ENCODE results near the gene BMPR1A. TPM values are rescaled to one million over a fixed set of nuclear protein-coding genes. Genes with fewer than 3 reads are reported as not detected.
A peak's percentile ranks its signal among the peaks of the same experiment; 100 is the strongest.

BMPR1A gene
- polyA plus RNA-seq, 1 donor (not counting 4 experiments of a cell fraction or from before 2014, with no cell fraction given), result 22.2 TPM

DNA sequence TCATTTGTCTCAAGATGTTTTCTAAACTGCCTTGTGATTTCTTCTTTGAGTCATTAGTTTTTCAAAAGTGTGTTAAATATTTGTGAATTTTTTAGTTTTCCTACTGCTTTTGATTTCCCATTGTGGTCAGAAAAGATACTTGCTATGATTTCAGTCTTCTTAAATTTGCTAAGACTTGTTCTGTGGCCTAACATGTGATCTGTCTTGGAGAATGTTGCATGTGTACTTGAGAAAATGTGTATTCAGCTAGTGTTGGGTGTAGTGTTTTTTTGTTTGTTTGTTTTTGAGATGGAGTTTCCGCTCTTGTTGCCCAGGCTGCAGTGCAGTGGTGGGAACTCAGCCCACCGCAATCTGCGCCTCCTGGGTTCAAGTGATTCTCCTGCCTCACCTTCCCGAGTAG lies 28.6 kb downstream of the BMPR1A start:
- H4K20me1 ChIP-seq (ENCODE audit: control insufficient read depth, extremely low read depth, insufficient read depth, low read length), result no peaks in the 10 kb centered on the region
- no peak for TF ChIP-seq EZH2 (IDR thresholded peaks at IDR 0.05; ENCODE audit: low read length)
- TF ChIP-seq, protein P1, sequence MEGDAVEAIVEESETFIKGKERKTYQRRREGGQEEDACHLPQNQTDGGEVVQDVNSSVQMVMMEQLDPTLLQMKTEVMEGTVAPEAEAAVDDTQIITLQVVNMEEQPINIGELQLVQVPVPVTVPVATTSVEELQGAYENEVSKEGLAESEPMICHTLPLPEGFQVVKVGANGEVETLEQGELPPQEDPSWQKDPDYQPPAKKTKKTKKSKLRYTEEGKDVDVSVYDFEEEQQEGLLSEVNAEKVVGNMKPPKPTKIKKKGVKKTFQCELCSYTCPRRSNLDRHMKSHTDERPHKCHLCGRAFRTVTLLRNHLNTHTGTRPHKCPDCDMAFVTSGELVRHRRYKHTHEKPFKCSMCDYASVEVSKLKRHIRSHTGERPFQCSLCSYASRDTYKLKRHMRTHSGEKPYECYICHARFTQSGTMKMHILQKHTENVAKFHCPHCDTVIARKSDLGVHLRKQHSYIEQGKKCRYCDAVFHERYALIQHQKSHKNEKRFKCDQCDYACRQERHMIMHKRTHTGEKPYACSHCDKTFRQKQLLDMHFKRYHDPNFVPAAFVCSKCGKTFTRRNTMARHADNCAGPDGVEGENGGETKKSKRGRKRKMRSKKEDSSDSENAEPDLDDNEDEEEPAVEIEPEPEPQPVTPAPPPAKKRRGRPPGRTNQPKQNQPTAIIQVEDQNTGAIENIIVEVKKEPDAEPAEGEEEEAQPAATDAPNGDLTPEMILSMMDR (optimal IDR thresholded peaks at IDR 0.05 in 1 of 3, IDR thresholded peaks at IDR 0.05 in 1 of 3, conservative IDR thresholded peaks at IDR 0.05 in 1 of 3; ENCODE audit: extremely low read depth in 1 of 3, insufficient read depth in 2 of 3, low read length in 3 of 3), result no peak

DNA sequence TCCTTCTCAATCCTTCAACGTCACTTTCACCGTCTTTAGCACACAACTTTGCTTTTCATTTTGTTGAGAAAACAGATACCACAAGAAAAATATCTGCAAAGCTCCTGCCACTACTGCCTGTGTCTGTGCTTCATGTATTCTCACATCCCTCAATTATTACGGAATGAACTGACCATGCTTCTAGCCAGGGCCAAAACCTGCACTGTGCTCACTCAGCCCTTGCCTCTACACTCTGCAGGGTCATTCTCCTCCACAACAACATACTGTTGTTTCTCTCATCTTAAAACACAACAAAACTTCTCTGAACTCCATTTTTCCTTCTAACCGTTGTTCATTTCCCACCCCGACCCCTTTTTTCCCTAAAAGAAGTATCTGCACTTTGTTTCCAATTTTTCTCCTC lies 29.5 kb downstream of the BMPR1A start:
- Histone ChIP-seq H3K4me2 (ENCODE audit: control insufficient read depth, extremely low read depth, insufficient read depth, low read depth, low read length) (no peak overlapping the region), H4K20me1 (ENCODE audit: control insufficient read depth, extremely low read depth, insufficient read depth, low read length) (no peaks in the 10 kb centered on the region), H3K9me3 (ENCODE audit: control insufficient read depth, low read depth, low read length) (no peaks in the 10 kb centered on the region), H3K27me3 (ENCODE audit: control insufficient read depth, extremely low read depth, insufficient read depth, low read length) (no peaks in the 10 kb centered on the region), H3K4me1 (ENCODE audit: control insufficient read depth, extremely low read depth, insufficient read depth, low read length) (peaks cover 6% of the 10 kb centered on the region), H3K79me2 (ENCODE audit: control insufficient read depth, insufficient read depth, low read length) (peaks cover 55% of the 10 kb centered on the region), H3K4me3 (ENCODE audit: control insufficient read depth in 2 of 3, extremely low read depth in 1 of 3, insufficient read depth in 2 of 3, low read depth in 1 of 3, low read length in 3 of 3) (no peak overlapping the region), H3K9ac (ENCODE audit: control insufficient read depth, extremely low read depth, insufficient read depth, low read length) (no peak overlapping the region), H3K27ac (ENCODE audit: control insufficient read depth, insufficient read depth, low read length) (no peak overlapping the region), H3K9me1 (ENCODE audit: control insufficient read depth, extremely low read depth, insufficient read depth, low read length) (no peaks in the 10 kb centered on the region), H3K36me3 (ENCODE audit: control insufficient read depth in 2 of 2, extremely low read depth in 1 of 2, insufficient read depth in 2 of 2, low read length in 2 of 2) (no peaks in the 10 kb centered on the region), H2AFZ (ENCODE audit: control insufficient read depth, low read length) (no peak overlapping the region)
- no peak for DNase-seq (ENCODE audit: low read depth, low spot score)
- peak; percentile 34 for FAIRE-seq
- TF ChIP-seq, protein P1 (optimal IDR thresholded peaks at IDR 0.05 in 1 of 3, IDR thresholded peaks at IDR 0.05 in 1 of 3, conservative IDR thresholded peaks at IDR 0.05 in 1 of 3; ENCODE audit: extremely low read depth in 1 of 3, insufficient read depth in 2 of 3, low read length in 3 of 3), result no peak
- TF ChIP-seq EZH2 (IDR thresholded peaks at IDR 0.05; ENCODE audit: low read length), result no peak
- dilution Hi-C loops (cut with MboI; ENCODE audit: extremely low pct_ligation_motif_present, low sequenced_read_pairs), result no loop called here

More for the DNA sequence above, 28.6 kb downstream of the BMPR1A start:
- no peaks in the 10 kb centered on the region for H3K9me1 ChIP-seq (ENCODE audit: control insufficient read depth, extremely low read depth, insufficient read depth, low read length)
- FAIRE-seq, result peak; percentile 26
- dilution Hi-C loops (cut with MboI; ENCODE audit: extremely low pct_ligation_motif_present, low sequenced_read_pairs), result no loop called here
- peaks cover 6% of the 10 kb centered on the region for H3K4me1 ChIP-seq (ENCODE audit: control insufficient read depth, extremely low read depth, insufficient read depth, low read length)
- no peak overlapping the region for H3K4me3 ChIP-seq (ENCODE audit: control insufficient read depth in 2 of 3, extremely low read depth in 1 of 3, insufficient read depth in 2 of 3, low read depth in 1 of 3, low read length in 3 of 3)
- H3K79me2 ChIP-seq (ENCODE audit: control insufficient read depth, insufficient read depth, low read length), result peaks cover 62% of the 10 kb centered on the region
- H3K27me3 ChIP-seq (ENCODE audit: control insufficient read depth, extremely low read depth, insufficient read depth, low read length), result no peaks in the 10 kb centered on the region
- no peak overlapping the region for H2AFZ ChIP-seq (ENCODE audit: control insufficient read depth, low read length)
- no peaks in the 10 kb centered on the region for H3K9me3 ChIP-seq (ENCODE audit: control insufficient read depth, low read depth, low read length)
- no peak for DNase-seq (ENCODE audit: low read depth, low spot score)
- no peak overlapping the region for H3K27ac ChIP-seq (ENCODE audit: control insufficient read depth, insufficient read depth, low read length)
- no peak overlapping the region for H3K9ac ChIP-seq (ENCODE audit: control insufficient read depth, extremely low read depth, insufficient read depth, low read length)
- no peaks in the 10 kb centered on the region for H3K36me3 ChIP-seq (ENCODE audit: control insufficient read depth in 2 of 2, extremely low read depth in 1 of 2, insufficient read depth in 2 of 2, low read length in 2 of 2)
- H3K4me2 ChIP-seq (ENCODE audit: control insufficient read depth, extremely low read depth, insufficient read depth, low read depth, low read length), result no peak overlapping the region
